Measurements from ENCODE around the gene DZANK1. TPM values are rescaled to one million over a fixed set of nuclear protein-coding genes. Genes with fewer than 3 reads are reported as not detected.
A peak's percentile ranks its signal among the peaks of the same experiment; 100 is the strongest.
"Not testable (repeated sequence)": the region's sequence is repeated elsewhere in the genome, so short reads cannot be mapped to it uniquely, and the experiment has no call there.

Gene DZANK1
- total RNA-seq, 1 donor from 2014 or later = 8.3 TPM

DNA sequence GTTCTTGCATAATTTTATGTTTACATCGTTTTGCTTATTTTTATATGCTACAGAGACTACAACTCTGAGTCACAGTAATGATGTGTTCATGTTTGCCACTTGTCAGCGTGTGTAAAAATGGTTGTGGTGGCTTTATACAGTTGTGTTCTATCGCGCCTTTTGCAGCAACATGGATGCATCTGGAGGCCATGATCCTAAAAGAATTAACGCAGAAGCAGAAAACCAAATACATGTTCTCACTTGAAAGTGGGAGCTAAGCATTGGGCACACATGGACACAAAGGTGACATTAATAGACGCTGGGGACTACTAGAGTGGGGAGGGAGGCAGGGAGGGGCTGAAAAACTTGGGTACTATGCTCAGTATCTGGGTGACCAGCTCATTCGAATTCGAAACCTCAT, 39.9 kb upstream of the DZANK1 start:
- Histone ChIP-seq H2AFZ (replicated peaks) (peak overlapping the region; percentile 72), H3K27me3 (no peaks in the 10 kb centered on the region), H4K20me1 (ENCODE audit: low read depth) (no peaks in the 10 kb centered on the region), H3K9me3 (ENCODE audit: low read depth) (no peaks in the 10 kb centered on the region), H3K36me3 (peaks cover 8% of the 10 kb centered on the region), H3K4me3 (peak overlapping the region; percentile 80), H3K4me2 (peak overlapping the region; percentile 86), H3K4me1 (peaks cover 4% of the 10 kb centered on the region), H3K79me2 (ENCODE audit: low read depth) (peaks cover 20% of the 10 kb centered on the region), H3K27ac (peak overlapping the region; percentile 96), H3K9ac (peak overlapping the region; percentile 28), H3F3A (ENCODE audit: low read depth) (peaks cover 11% of the 10 kb centered on the region)
- Mint-ChIP-seq H3K27ac (peak overlapping the region; percentile 30), H3K4me1 (peaks cover 16% of the 10 kb centered on the region), H3K4me3 (peak overlapping the region; percentile 100), H3K36me3 (no peaks in the 10 kb centered on the region), H3K9me3 (no peaks in the 10 kb centered on the region), H3K27me3 (ENCODE audit: insufficient read depth, low read depth) (peaks cover 7% of the 10 kb centered on the region)
- no peak for TF ChIP-seq EZH2phosphoT487 (IDR thresholded peaks at IDR 0.05)
- no peak for TF ChIP-seq EZH2 (IDR thresholded peaks at IDR 0.05)
- TF ChIP-seq, protein P1, sequence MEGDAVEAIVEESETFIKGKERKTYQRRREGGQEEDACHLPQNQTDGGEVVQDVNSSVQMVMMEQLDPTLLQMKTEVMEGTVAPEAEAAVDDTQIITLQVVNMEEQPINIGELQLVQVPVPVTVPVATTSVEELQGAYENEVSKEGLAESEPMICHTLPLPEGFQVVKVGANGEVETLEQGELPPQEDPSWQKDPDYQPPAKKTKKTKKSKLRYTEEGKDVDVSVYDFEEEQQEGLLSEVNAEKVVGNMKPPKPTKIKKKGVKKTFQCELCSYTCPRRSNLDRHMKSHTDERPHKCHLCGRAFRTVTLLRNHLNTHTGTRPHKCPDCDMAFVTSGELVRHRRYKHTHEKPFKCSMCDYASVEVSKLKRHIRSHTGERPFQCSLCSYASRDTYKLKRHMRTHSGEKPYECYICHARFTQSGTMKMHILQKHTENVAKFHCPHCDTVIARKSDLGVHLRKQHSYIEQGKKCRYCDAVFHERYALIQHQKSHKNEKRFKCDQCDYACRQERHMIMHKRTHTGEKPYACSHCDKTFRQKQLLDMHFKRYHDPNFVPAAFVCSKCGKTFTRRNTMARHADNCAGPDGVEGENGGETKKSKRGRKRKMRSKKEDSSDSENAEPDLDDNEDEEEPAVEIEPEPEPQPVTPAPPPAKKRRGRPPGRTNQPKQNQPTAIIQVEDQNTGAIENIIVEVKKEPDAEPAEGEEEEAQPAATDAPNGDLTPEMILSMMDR (IDR thresholded peaks at IDR 0.05) = no peak
- DNase-seq (ENCODE audit: low spot score) = no peak

DNA sequence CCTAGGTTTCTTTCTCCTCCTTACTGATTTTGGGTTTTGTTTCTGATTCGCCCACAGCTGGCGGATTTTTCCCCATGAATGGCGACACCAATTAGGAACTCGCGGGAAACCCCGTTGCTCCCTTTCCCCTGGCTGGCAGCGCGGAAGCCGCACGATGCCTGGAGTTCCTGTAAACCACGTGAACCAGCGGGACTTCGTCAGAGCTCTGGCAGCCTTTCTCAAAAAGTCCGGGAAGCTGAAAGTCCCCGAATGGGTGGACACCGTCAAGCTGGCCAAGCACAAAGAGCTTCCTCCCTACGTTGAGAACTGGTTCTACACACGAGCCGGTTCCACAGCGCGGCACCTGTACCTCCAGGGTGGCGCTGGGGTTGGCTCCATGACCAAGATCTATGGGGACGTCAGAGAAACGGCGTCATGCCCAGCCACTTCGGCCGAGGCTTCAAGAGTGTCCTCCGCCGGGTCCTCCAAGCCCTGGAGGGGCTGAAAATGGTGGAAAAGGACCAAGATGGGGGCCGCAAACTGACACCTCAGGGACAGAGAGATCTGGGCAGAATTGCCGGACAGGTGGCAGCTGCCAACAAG, 37.7 kb upstream of the DZANK1 start:
- H4K20me1 ChIP-seq (ENCODE audit: low read depth) = no peaks in the 10 kb centered on the region
- no peak overlapping the region for H3K4me2 ChIP-seq
- no peak overlapping the region for H3K4me3 ChIP-seq
- H3K36me3 ChIP-seq = no peaks in the 10 kb centered on the region
- peaks cover 18% of the 10 kb centered on the region for H3K79me2 ChIP-seq (ENCODE audit: low read depth)
- H3K36me3 Mint-ChIP-seq = no peaks in the 10 kb centered on the region
- no peak for DNase-seq (ENCODE audit: low spot score)
- H3K4me1 ChIP-seq = peaks cover 4% of the 10 kb centered on the region
- no peak overlapping the region for H3K27ac ChIP-seq
- peaks cover 16% of the 10 kb centered on the region for H3K4me1 Mint-ChIP-seq
- no peak overlapping the region for H3K9ac ChIP-seq
- H3K9me3 ChIP-seq (ENCODE audit: low read depth) = no peaks in the 10 kb centered on the region
- peaks cover 2% of the 10 kb centered on the region for H3K9me3 Mint-ChIP-seq
- no peak overlapping the region for H3K4me3 Mint-ChIP-seq
- H3K27ac Mint-ChIP-seq = no peak overlapping the region
- peaks cover 11% of the 10 kb centered on the region for H3F3A ChIP-seq (ENCODE audit: low read depth)
- H2AFZ ChIP-seq (replicated peaks) = no peak overlapping the region
- TF ChIP-seq, protein P1 (IDR thresholded peaks at IDR 0.05) = no peak
- TF ChIP-seq EZH2phosphoT487 (IDR thresholded peaks at IDR 0.05) (no peak), EZH2 (IDR thresholded peaks at IDR 0.05) (no peak)
- no peaks in the 10 kb centered on the region for H3K27me3 ChIP-seq
- H3K27me3 Mint-ChIP-seq (ENCODE audit: insufficient read depth, low read depth) = peaks cover 6% of the 10 kb centered on the region

DNA sequence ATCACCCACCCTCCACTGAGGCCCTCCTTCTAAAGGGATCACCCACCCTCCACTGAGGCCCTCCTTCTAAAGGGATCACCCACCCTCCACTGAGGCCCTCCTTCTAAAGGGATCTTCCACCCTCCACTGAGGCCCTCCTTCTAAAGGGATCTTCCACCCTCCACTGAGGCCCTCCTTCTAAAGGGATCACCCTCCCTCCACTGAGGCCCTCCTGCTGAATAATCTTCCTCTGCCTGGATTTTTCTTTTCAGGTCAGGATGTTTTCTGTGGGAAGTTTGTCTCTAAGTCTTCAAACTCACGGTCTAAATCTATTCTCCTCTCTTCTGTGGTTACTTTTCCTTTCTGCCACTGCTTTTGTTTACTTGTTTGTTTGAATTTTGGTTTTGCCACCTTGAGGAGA, 34.8 kb upstream of the DZANK1 start:
- not testable (repeated sequence) for H3K9me3 ChIP-seq (ENCODE audit: low read depth); H3K27ac ChIP-seq; H3K9me3 Mint-ChIP-seq; H3K36me3 ChIP-seq; H3K27me3 ChIP-seq; H3K4me1 Mint-ChIP-seq; H3K9ac ChIP-seq; H3K4me1 ChIP-seq; DNase-seq (ENCODE audit: low spot score); H3K27ac Mint-ChIP-seq; H3K4me3 Mint-ChIP-seq; H3K79me2 ChIP-seq (ENCODE audit: low read depth); H3K27me3 Mint-ChIP-seq (ENCODE audit: insufficient read depth, low read depth); H4K20me1 ChIP-seq (ENCODE audit: low read depth); H3K4me3 ChIP-seq; H3K36me3 Mint-ChIP-seq; H3K4me2 ChIP-seq
- Histone ChIP-seq H2AFZ (replicated peaks) (peak overlapping the region; percentile 45), H3F3A (ENCODE audit: low read depth) (peaks cover 12% of the 10 kb centered on the region)

DNA sequence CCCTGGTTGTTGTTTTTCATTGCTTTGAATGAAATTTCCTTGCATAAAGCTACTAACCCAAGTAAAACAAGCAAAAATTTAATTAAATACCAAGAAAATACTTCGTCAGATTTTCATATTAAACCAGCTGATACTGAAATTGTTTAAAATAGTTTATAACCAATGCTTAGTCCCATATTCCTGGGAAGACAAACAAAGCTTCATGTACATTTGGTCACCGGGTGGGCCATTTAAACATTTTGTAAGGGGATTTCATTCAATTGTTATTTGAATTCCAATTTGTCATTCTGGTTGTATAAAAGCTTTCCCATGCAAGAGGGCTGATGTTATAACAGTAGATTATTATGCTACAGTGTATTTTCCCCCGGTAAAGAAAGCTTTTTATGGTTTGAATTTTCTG, 30.8 kb upstream of the DZANK1 start:
- TF ChIP-seq, protein P1 (IDR thresholded peaks at IDR 0.05) = no peak
- TF ChIP-seq EZH2 (IDR thresholded peaks at IDR 0.05) (no peak), EZH2phosphoT487 (IDR thresholded peaks at IDR 0.05) (no peak)
- Mint-ChIP-seq H3K36me3 (peaks cover 6% of the 10 kb centered on the region), H3K4me3 (peak overlapping the region; percentile 95), H3K27me3 (ENCODE audit: insufficient read depth, low read depth) (no peaks in the 10 kb centered on the region), H3K27ac (peak overlapping the region; percentile 92), H3K4me1 (peaks cover 12% of the 10 kb centered on the region), H3K9me3 (peaks cover 2% of the 10 kb centered on the region)
- Histone ChIP-seq H2AFZ (replicated peaks) (peak overlapping the region; percentile 44), H4K20me1 (ENCODE audit: low read depth) (no peaks in the 10 kb centered on the region), H3K36me3 (no peaks in the 10 kb centered on the region), H3K79me2 (ENCODE audit: low read depth) (peaks cover 8% of the 10 kb centered on the region), H3K4me3 (peak overlapping the region; percentile 70), H3K27me3 (no peaks in the 10 kb centered on the region), H3K4me2 (peak overlapping the region; percentile 85), H3K27ac (no peak overlapping the region), H3K9me3 (ENCODE audit: low read depth) (no peaks in the 10 kb centered on the region), H3F3A (ENCODE audit: low read depth) (peaks cover 22% of the 10 kb centered on the region), H3K4me1 (peaks cover 12% of the 10 kb centered on the region), H3K9ac (no peak overlapping the region)
- no peak for DNase-seq (ENCODE audit: low spot score)
